ENCODE measurements around the gene KRT80. TPM values are rescaled to one million over a fixed set of nuclear protein-coding genes. Genes with fewer than 3 reads are reported as not detected.

The KRT80 gene
- total RNA-seq, 1 experiment from 2014 or later: 8.8 TPM

GRCh38 chr12:52190860-52191729 is 719 bp downstream of the KRT80 start:
- H3K9me2 ChIP-seq (ENCODE audit: insufficient read depth): no peaks in the 10 kb centered on the region
- DNase-seq (ENCODE audit: low read depth, low spot score) (no peak), ATAC-seq (0 out of 2 replicates have a peak, but pooled peaks have one; percentile 16)
- ChIA-PET RAD21 (ENCODE audit: low non-redundant PET in 1 of 2, low total read pairs in 2 of 2, uncharacterized antibody in 2 of 2, unreplicated experiment in 2 of 2) (no interaction called here), CTCF (interaction anchor here (0.8 to 2.2 kb wide), 5 partner anchors 16 to 136 kb away, joined by 3 to 15 read pairs (median 7); no protein-coding TSS in a partner anchor), POLR2A (interaction anchor here (0.7 to 3.8 kb wide), 8 partner anchors 9 to 862 kb away, joined by 3 to 32 read pairs (median 7); no protein-coding TSS in a partner anchor)
- no peaks in the 10 kb centered on the region for H3K79me2 ChIP-seq (ENCODE audit: insufficient read depth, low read length)
- peak overlapping the region; percentile 78 for H3K4me2 ChIP-seq (ENCODE audit: low read length)
- intact Hi-C loops (cut with micrococcal nuclease): no loop called here
- no peak overlapping the region for H2AFZ ChIP-seq (ENCODE audit: low read depth, low read length, poor library complexity, severe bottlenecking)
- TSS peak; percentile 58 for BruUV-seq (replicated peaks)
- H3K27me3 ChIP-seq (ENCODE audit: insufficient read depth, low read length): no peaks in the 10 kb centered on the region; the same call in 1 of the 2 replicates
- TF ChIP-seq SP1 (IDR thresholded peaks at IDR 0.05; ENCODE audit: low read depth): no peak
- no peak for TF ChIP-seq ZNF274 (IDR thresholded peaks at IDR 0.05; ENCODE audit: low read depth, low read length)
- TF ChIP-seq EZH2phosphoT487 (IDR thresholded peaks at IDR 0.05; ENCODE audit: borderline replicate concordance): no peak
- no peak for TF ChIP-seq TCF7L2 (IDR thresholded peaks at IDR 0.05; ENCODE audit: borderline replicate concordance, extremely low read depth, insufficient read depth, insufficient read length)
- no peak for TF ChIP-seq SRF (IDR thresholded peaks at IDR 0.05; ENCODE audit: low read depth)
- TF ChIP-seq ZBTB33 (IDR thresholded peaks at IDR 0.05; ENCODE audit: extremely low read depth, insufficient replicate concordance, low read length): no peak
- TF ChIP-seq EGR1 (IDR thresholded peaks at IDR 0.05; ENCODE audit: low read depth): no peak
- TF ChIP-seq POLR2AphosphoS5 (IDR thresholded peaks at IDR 0.05; ENCODE audit: low read depth, low read length): no peak
- TF ChIP-seq YY1 (IDR thresholded peaks at IDR 0.05; ENCODE audit: extremely low read depth, insufficient replicate concordance, low read depth, low read length): no peak
- no peak for TF ChIP-seq CBX3 (IDR thresholded peaks at IDR 0.05; ENCODE audit: low read depth)
- TF ChIP-seq CTCF (IDR thresholded peaks at IDR 0.05 in 2 of 3, conservative IDR thresholded peaks at IDR 0.05 in 1 of 3; ENCODE audit: borderline replicate concordance in 1 of 3, insufficient read depth in 1 of 3, low read depth in 2 of 3, low read length in 2 of 3): no peak
- TF ChIP-seq ATF3 (IDR thresholded peaks at IDR 0.05): no peak
- no peak for TF ChIP-seq FOSL1 (IDR thresholded peaks at IDR 0.05; ENCODE audit: low read depth)
- TF ChIP-seq JUND (IDR thresholded peaks at IDR 0.05): no peak
- TF ChIP-seq REST (IDR thresholded peaks at IDR 0.05; ENCODE audit: low read depth): no peak
- peaks cover 65 to 97% of the 10 kb centered on the region in 2 experiments for H3K4me1 ChIP-seq (ENCODE audit: control insufficient read depth in 1 of 2, insufficient read depth in 2 of 2, low read length in 2 of 2)
- peak overlapping the region; percentile 62 for H3K27ac ChIP-seq (ENCODE audit: low read depth, low read length)
- peak overlapping the region; percentile 68 for H3K9ac ChIP-seq (ENCODE audit: low read length)
- H3K9me3 ChIP-seq (ENCODE audit: control insufficient read depth in 1 of 2, insufficient read depth in 1 of 2, low read depth in 1 of 2, low read length in 2 of 2): no peaks in the 10 kb centered on the region
- H4K20me1 ChIP-seq (ENCODE audit: insufficient read depth): no peaks in the 10 kb centered on the region
- H3K36me3 ChIP-seq (ENCODE audit: control insufficient read depth in 1 of 2, insufficient read depth in 2 of 2, low read length in 2 of 2): no peaks in the 10 kb centered on the region
- peak overlapping the region; percentile 39 to 52 for H3K4me3 ChIP-seq (replicated peaks in 1 of 2; ENCODE audit: low read depth in 1 of 2, low read length in 2 of 2)
